PFSK-1 (cell line): ENCODE results near the gene SAP130.

Experiments
- POLR2AphosphoS5 ChIP-seq: IDR thresholded peaks from 2 replicates; pipeline ENCODE4 v1.6.1; 2012; ENCODE audit warnings: low read depth, mild to moderate bottlenecking, control low read depth, low read length, moderate library complexity
- REST ChIP-seq, 2 experiments: IDR thresholded peaks; 2 replicates each; pipeline versions ENCODE4 v1.6.1 to v1.8.0; 2011 to 2012; ENCODE audit warnings: low read depth in 2 of 2, low read length in 2 of 2, control low read depth in 1 of 2, inconsistent platforms in 1 of 2, mild to moderate bottlenecking in 1 of 2, moderate library complexity in 1 of 2; ENCODE audit not compliant: insufficient read depth in 1 of 2

GRCh38 chr2:128012698-128013097 lies 15.2 kb downstream of the SAP130 start:
- TF ChIP-seq POLR2AphosphoS5 (no peak), REST (IDR thresholded peaks at IDR 0.05; ENCODE audit: insufficient read depth in 1 of 2, low read depth in 2 of 2, low read length in 2 of 2) (no peak)
